Mesenchymal stem cell (in vitro differentiated cells and primary cell): ENCODE data around the gene ATP2B3.

Source experiments
- DNase-seq: peaks from one replicate; pipeline ENCODE4 v3.0.0-alpha.2; 2013
- H2AFZ ChIP-seq: one replicate; pipeline ENCODE4 v1.6.1; 2013; ENCODE audit warnings: low read depth, mild to moderate bottlenecking, control low read depth, inconsistent platforms, low read length, moderate library complexity
- H2AK5ac ChIP-seq: 2 replicates; pipeline ENCODE4 v1.6.1; 2013; ENCODE audit warnings: low read length, moderate library complexity, mild to moderate bottlenecking, inconsistent platforms; ENCODE audit not compliant: severe bottlenecking
- H2BK120ac ChIP-seq: one replicate; pipeline ENCODE4 v1.6.1; 2013; ENCODE audit warnings: low read depth, mild to moderate bottlenecking, inconsistent platforms, low read length, moderate library complexity
- H2BK12ac ChIP-seq, 2 experiments: one replicate each; pipeline ENCODE4 v1.6.1; 2013; ENCODE audit warnings: inconsistent platforms in 2 of 2, low read length in 2 of 2, mild to moderate bottlenecking in 2 of 2, moderate library complexity in 2 of 2, control low read depth in 1 of 2
- H2BK15ac ChIP-seq: one replicate; pipeline ENCODE4 v1.6.1; 2013; ENCODE audit warnings: mild to moderate bottlenecking, low read depth, inconsistent platforms; ENCODE audit not compliant: poor library complexity, severe bottlenecking
- H2BK5ac ChIP-seq: 2 replicates; pipeline ENCODE4 v1.6.1; 2013; ENCODE audit warnings: low read depth, mild to moderate bottlenecking, low read length, control low read depth, inconsistent platforms; ENCODE audit not compliant: poor library complexity, severe bottlenecking
- H3K14ac ChIP-seq, 2 experiments: one replicate each; pipeline ENCODE4 v1.6.1; 2013; ENCODE audit warnings: inconsistent platforms in 2 of 2, low read length in 2 of 2, control low read depth in 1 of 2, mild to moderate bottlenecking in 1 of 2, moderate library complexity in 1 of 2
- H3K18ac ChIP-seq, 2 experiments: one replicate each; pipeline ENCODE4 v1.6.1; 2013; ENCODE audit warnings: inconsistent platforms in 2 of 2, low read length in 2 of 2, control low read depth in 1 of 2, low read depth in 1 of 2, mild to moderate bottlenecking in 1 of 2
- H3K23ac ChIP-seq, 2 experiments: one replicate each; pipeline ENCODE4 v1.6.1; 2013; ENCODE audit warnings: inconsistent platforms in 2 of 2, low read length in 2 of 2, mild to moderate bottlenecking in 2 of 2, moderate library complexity in 2 of 2, control low read depth in 1 of 2
- H3K27ac ChIP-seq: 2 replicates; pipeline ENCODE4 v1.5.1; 2013; ENCODE audit warnings: mild to moderate bottlenecking, moderate library complexity, low read length, control low read depth, inconsistent platforms; ENCODE audit not compliant: poor library complexity, severe bottlenecking
- H3K27me3 ChIP-seq, 2 experiments: 2 replicates each; pipeline versions ENCODE4 v1.6.1 to v1.7.0; 2013; ENCODE audit warnings: low read length in 2 of 2, mild to moderate bottlenecking in 2 of 2, moderate library complexity in 2 of 2, control low read depth in 1 of 2, inconsistent platforms in 1 of 2; ENCODE audit not compliant: control insufficient read depth in 1 of 2, insufficient read depth in 1 of 2
- H3K36me3 ChIP-seq, 2 experiments: 2 replicates each; pipeline versions ENCODE4 v1.6.1 to v1.7.0; 2013; ENCODE audit warnings: low read length in 2 of 2, control low read depth in 1 of 2, inconsistent platforms in 1 of 2, low read depth in 1 of 2, mild to moderate bottlenecking in 1 of 2; ENCODE audit not compliant: insufficient read depth in 2 of 2, control insufficient read depth in 1 of 2
- H3K4ac ChIP-seq, 2 experiments: one replicate each; pipeline ENCODE4 v1.6.1; 2013; ENCODE audit warnings: inconsistent platforms in 2 of 2, low read length in 2 of 2, mild to moderate bottlenecking in 2 of 2, moderate library complexity in 2 of 2, control low read depth in 1 of 2, low read depth in 1 of 2
- H3K4me1 ChIP-seq: 2 replicates; pipeline ENCODE4 v1.6.1; 2013; ENCODE audit warnings: low read depth, low read length, control low read depth; ENCODE audit not compliant: control insufficient read depth, insufficient read depth
- H3K4me2 ChIP-seq: 2 replicates; pipeline ENCODE4 v1.6.1; 2013; ENCODE audit warnings: low read length, mild to moderate bottlenecking, inconsistent platforms; ENCODE audit not compliant: poor library complexity, severe bottlenecking
- H3K4me3 ChIP-seq, 2 experiments: 2 replicates each; pipeline versions ENCODE4 v1.5.1 to v1.7.0; 2013; ENCODE audit warnings: low read length in 2 of 2, mild to moderate bottlenecking in 2 of 2, control low read depth in 1 of 2, low read depth in 1 of 2; ENCODE audit not compliant: insufficient read depth in 1 of 2
- H3K79me1 ChIP-seq: replicated peaks from 2 replicates; pipeline ENCODE4 v1.6.1; 2013; ENCODE audit warnings: mild to moderate bottlenecking, control low read depth, low read length, inconsistent platforms; ENCODE audit not compliant: poor library complexity, severe bottlenecking
- H3K9ac ChIP-seq: 2 replicates; pipeline ENCODE4 v1.7.0; 2013; ENCODE audit warnings: mild to moderate bottlenecking, low read length, moderate library complexity
- H3K9me3 ChIP-seq: 2 replicates; pipeline ENCODE4 v1.7.0; 2013; ENCODE audit warnings: mild to moderate bottlenecking, low read length; ENCODE audit not compliant: control insufficient read depth
- H4K8ac ChIP-seq: one replicate; pipeline ENCODE4 v1.6.1; 2013; ENCODE audit warnings: inconsistent platforms, mild to moderate bottlenecking, low read length, moderate library complexity
- H4K91ac ChIP-seq: one replicate; pipeline ENCODE4 v1.6.1; 2013; ENCODE audit warnings: mild to moderate bottlenecking, low read length, inconsistent platforms
- WGBS: methylation state at CpG from one replicate; pipeline ENCODE4 v1.1.7; 2013; ENCODE audit warnings: mixed read lengths; 5-methylcytosine and 5-hydroxymethylcytosine counted together

Gene ATP2B3

GRCh38 chrX:153530411-153531129, 13.1 kb downstream of the ATP2B3 start:
- WGBS: 94% methylated on average over 9 of the region's 20 CpGs
- Histone ChIP-seq H2AFZ (no peak overlapping the region), H3K4me1 (no peaks in the 10 kb centered on the region), H3K9me3 (no peaks in the 10 kb centered on the region), H4K8ac (no peak overlapping the region), H3K36me3 (no peaks in the 10 kb centered on the region), H2BK120ac (no peak overlapping the region), H2AK5ac (no peak overlapping the region), H2BK12ac (no peak overlapping the region), H4K91ac (no peak overlapping the region), H3K4ac (no peak overlapping the region), H3K4me3 (no peak overlapping the region), H3K23ac (no peak overlapping the region), H3K14ac (no peak overlapping the region), H3K27me3 (peaks cover 33 to 83% of the 10 kb centered on the region in 2 experiments), H2BK5ac (no peak overlapping the region), H3K4me2 (no peak overlapping the region), H3K9ac (no peak overlapping the region), H2BK15ac (no peak overlapping the region), H3K79me1 (no peaks in the 10 kb centered on the region), H3K18ac (no peak overlapping the region), H3K27ac (no peak overlapping the region)
- no peak for DNase-seq

- H2BK12ac ChIP-seq: no peak overlapping the region
- H3K27me3 ChIP-seq: peaks cover 8 to 82% of the 10 kb centered on the region in 2 experiments
- no peak overlapping the region for H3K4me3 ChIP-seq
- H2AK5ac ChIP-seq: no peak overlapping the region
- H3K9me3 ChIP-seq: no peaks in the 10 kb centered on the region
- no peak overlapping the region for H2BK15ac ChIP-seq
- H3K14ac ChIP-seq: no peak overlapping the region
- no peak overlapping the region for H3K27ac ChIP-seq
- 80% methylated on average over 15 of the region's 15 CpGs for WGBS
- H2BK5ac ChIP-seq: no peak overlapping the region
- H4K91ac ChIP-seq: no peak overlapping the region
- H3K4me1 ChIP-seq: no peaks in the 10 kb centered on the region
- no peaks in the 10 kb centered on the region for H3K36me3 ChIP-seq
- no peak overlapping the region for H2AFZ ChIP-seq
- no peak overlapping the region for H3K23ac ChIP-seq
- H3K9ac ChIP-seq: no peak overlapping the region
- no peak overlapping the region for H3K4me2 ChIP-seq
- no peak overlapping the region for H4K8ac ChIP-seq
- H3K79me1 ChIP-seq: no peaks in the 10 kb centered on the region
- DNase-seq: no peak
- no peak overlapping the region for H2BK120ac ChIP-seq
- H3K4ac ChIP-seq: no peak overlapping the region
- no peak overlapping the region for H3K18ac ChIP-seq
Observed at GRCh38 chrX:153533091-153533490, 15.6 kb downstream of the ATP2B3 start.

GRCh38 chrX:153537080-153537479, 19.6 kb downstream of the ATP2B3 start:
- no peak overlapping the region for H2BK12ac ChIP-seq
- H4K91ac ChIP-seq: no peak overlapping the region

GRCh38 chrX:153537526-153538295, 20.3 kb downstream of the ATP2B3 start:
- no peak for DNase-seq
- H4K91ac ChIP-seq: no peak overlapping the region
- no peak overlapping the region for H3K23ac ChIP-seq
- no peak overlapping the region for H2BK120ac ChIP-seq
- H3K9ac ChIP-seq: no peak overlapping the region
- no peak overlapping the region for H3K4me2 ChIP-seq
- H2BK12ac ChIP-seq: no peak overlapping the region
- H4K8ac ChIP-seq: no peak overlapping the region
- H3K36me3 ChIP-seq: no peaks in the 10 kb centered on the region
- H3K4me3 ChIP-seq: no peak overlapping the region
- H3K79me1 ChIP-seq: no peaks in the 10 kb centered on the region
- H2BK15ac ChIP-seq: no peak overlapping the region
- H2AFZ ChIP-seq: no peak overlapping the region
- no peaks in the 10 kb centered on the region for H3K9me3 ChIP-seq
- H3K14ac ChIP-seq: no peak overlapping the region
- H2AK5ac ChIP-seq: no peak overlapping the region
- no peak overlapping the region for H3K27ac ChIP-seq
- no peak overlapping the region for H3K18ac ChIP-seq
- WGBS: 82% methylated on average over 26 of the region's 26 CpGs
- no peak overlapping the region for H3K4ac ChIP-seq
- H3K27me3 ChIP-seq: peaks cover 4 to 59% of the 10 kb centered on the region in 2 experiments
- H3K4me1 ChIP-seq: peaks cover 3% of the 10 kb centered on the region
- no peak overlapping the region for H2BK5ac ChIP-seq

More at GRCh38 chrX:153537080-153537479, 19.6 kb downstream of the ATP2B3 start:
- Histone ChIP-seq H3K79me1 (no peaks in the 10 kb centered on the region), H3K14ac (no peak overlapping the region), H2BK120ac (no peak overlapping the region), H2AK5ac (no peak overlapping the region), H2BK5ac (no peak overlapping the region), H3K4ac (no peak overlapping the region), H4K8ac (no peak overlapping the region), H3K23ac (no peak overlapping the region), H2AFZ (no peak overlapping the region), H3K4me2 (no peak overlapping the region), H3K9me3 (no peaks in the 10 kb centered on the region), H3K4me3 (no peak overlapping the region), H3K27ac (no peak overlapping the region), H3K4me1 (peaks cover 3% of the 10 kb centered on the region), H3K18ac (no peak overlapping the region), H3K36me3 (no peaks in the 10 kb centered on the region), H3K27me3 (peaks cover 4 to 65% of the 10 kb centered on the region in 2 experiments), H3K9ac (no peak overlapping the region), H2BK15ac (no peak overlapping the region)
- 79% methylated on average over 4 of the region's 11 CpGs for WGBS
- no peak for DNase-seq
